Neural cell (in vitro differentiated cells): ENCODE data around the gene LHFPL5.

ENCODE experiments used
- EP300 ChIP-seq: fragments of 450-650 bp; conservative IDR thresholded peaks from 2 replicates; pipeline ENCODE4 v1.6.1; 2014; ENCODE audit warnings: antibody characterized with exemption, mild to moderate bottlenecking, moderate library complexity; ENCODE audit not compliant: poor library complexity, severe bottlenecking
- EZH2 ChIP-seq: fragments of 200-600, 300-800 bp; shearing (Covaris generic), sonication (generic); IDR thresholded peaks from 2 replicates; pipeline ENCODE4 v1.6.1; 2014; ENCODE audit warnings: antibody characterized with exemption, low read length, borderline replicate concordance, mild to moderate bottlenecking; ENCODE audit not compliant: insufficient read depth, poor library complexity, severe bottlenecking
- MXI1 ChIP-seq: fragments of 450-650 bp; conservative IDR thresholded peaks from 2 replicates; pipeline ENCODE4 v1.6.1; 2014; ENCODE audit warnings: antibody characterized with exemption, mild to moderate bottlenecking; ENCODE audit not compliant: poor library complexity, severe bottlenecking
- POLR2AphosphoS5 ChIP-seq: IDR thresholded peaks from 2 replicates; pipeline ENCODE4 v1.6.1; 2012
- TAF1 ChIP-seq: IDR thresholded peaks from 2 replicates; pipeline ENCODE4 v1.6.1; 2012; ENCODE audit warnings: low read depth
- TF ChIP-seq, protein P1 (sequence below): fragments of 450-650 bp; IDR thresholded peaks from 2 replicates; pipeline ENCODE4 v1.5.1; 2014; ENCODE audit warnings: antibody characterized with exemption, mild to moderate bottlenecking, moderate library complexity; ENCODE audit not compliant: poor library complexity, severe bottlenecking
- TF ChIP-seq, protein P2 (sequence below): IDR thresholded peaks from 2 replicates; pipeline ENCODE4 v1.6.1; 2012; ENCODE audit warnings: borderline replicate concordance

DNA sequence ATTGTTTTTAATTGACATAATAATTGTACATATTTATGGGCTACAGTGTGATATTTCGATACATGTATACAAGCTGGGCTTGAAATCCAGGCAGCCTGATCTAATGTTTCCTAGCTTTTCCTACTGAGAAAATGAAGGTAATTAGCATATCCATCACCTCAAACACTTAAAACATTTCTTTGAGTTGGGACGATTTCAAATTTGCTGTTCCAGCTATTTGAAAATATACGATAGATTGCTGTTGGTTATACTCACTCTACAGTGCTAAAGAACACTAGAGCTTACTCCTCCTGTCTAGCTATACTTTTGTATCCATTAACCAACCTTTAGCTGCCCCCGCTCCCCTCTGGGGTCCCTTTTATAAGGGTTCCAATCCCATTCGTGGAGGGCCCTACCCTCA is 4.7 kb downstream of the LHFPL5 start:
- TF ChIP-seq, protein P1, sequence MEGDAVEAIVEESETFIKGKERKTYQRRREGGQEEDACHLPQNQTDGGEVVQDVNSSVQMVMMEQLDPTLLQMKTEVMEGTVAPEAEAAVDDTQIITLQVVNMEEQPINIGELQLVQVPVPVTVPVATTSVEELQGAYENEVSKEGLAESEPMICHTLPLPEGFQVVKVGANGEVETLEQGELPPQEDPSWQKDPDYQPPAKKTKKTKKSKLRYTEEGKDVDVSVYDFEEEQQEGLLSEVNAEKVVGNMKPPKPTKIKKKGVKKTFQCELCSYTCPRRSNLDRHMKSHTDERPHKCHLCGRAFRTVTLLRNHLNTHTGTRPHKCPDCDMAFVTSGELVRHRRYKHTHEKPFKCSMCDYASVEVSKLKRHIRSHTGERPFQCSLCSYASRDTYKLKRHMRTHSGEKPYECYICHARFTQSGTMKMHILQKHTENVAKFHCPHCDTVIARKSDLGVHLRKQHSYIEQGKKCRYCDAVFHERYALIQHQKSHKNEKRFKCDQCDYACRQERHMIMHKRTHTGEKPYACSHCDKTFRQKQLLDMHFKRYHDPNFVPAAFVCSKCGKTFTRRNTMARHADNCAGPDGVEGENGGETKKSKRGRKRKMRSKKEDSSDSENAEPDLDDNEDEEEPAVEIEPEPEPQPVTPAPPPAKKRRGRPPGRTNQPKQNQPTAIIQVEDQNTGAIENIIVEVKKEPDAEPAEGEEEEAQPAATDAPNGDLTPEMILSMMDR, result no peak
- TF ChIP-seq EP300 (no peak), MXI1 (no peak), POLR2AphosphoS5 (no peak), TAF1 (no peak), EZH2 (no peak)
- TF ChIP-seq, protein P2, sequence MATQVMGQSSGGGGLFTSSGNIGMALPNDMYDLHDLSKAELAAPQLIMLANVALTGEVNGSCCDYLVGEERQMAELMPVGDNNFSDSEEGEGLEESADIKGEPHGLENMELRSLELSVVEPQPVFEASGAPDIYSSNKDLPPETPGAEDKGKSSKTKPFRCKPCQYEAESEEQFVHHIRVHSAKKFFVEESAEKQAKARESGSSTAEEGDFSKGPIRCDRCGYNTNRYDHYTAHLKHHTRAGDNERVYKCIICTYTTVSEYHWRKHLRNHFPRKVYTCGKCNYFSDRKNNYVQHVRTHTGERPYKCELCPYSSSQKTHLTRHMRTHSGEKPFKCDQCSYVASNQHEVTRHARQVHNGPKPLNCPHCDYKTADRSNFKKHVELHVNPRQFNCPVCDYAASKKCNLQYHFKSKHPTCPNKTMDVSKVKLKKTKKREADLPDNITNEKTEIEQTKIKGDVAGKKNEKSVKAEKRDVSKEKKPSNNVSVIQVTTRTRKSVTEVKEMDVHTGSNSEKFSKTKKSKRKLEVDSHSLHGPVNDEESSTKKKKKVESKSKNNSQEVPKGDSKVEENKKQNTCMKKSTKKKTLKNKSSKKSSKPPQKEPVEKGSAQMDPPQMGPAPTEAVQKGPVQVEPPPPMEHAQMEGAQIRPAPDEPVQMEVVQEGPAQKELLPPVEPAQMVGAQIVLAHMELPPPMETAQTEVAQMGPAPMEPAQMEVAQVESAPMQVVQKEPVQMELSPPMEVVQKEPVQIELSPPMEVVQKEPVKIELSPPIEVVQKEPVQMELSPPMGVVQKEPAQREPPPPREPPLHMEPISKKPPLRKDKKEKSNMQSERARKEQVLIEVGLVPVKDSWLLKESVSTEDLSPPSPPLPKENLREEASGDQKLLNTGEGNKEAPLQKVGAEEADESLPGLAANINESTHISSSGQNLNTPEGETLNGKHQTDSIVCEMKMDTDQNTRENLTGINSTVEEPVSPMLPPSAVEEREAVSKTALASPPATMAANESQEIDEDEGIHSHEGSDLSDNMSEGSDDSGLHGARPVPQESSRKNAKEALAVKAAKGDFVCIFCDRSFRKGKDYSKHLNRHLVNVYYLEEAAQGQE, result no peak
